Kidney epithelial cell (primary cell): ENCODE results near the gene PHLPP2. TPM values are rescaled to one million over a fixed set of nuclear protein-coding genes. Genes with fewer than 3 reads are reported as not detected.

Source experiments
- DNase-seq: peaks from one replicate; pipeline ENCODE4 v3.0.0-alpha.2; 2010; ENCODE audit warnings: low read depth
- H3K27me3 ChIP-seq: 2 replicates; pipeline ENCODE4 v1.6.0; 2011; ENCODE audit warnings: low read length; ENCODE audit not compliant: control insufficient read depth, insufficient read depth
- H3K36me3 ChIP-seq: 2 replicates; pipeline ENCODE4 v1.5.1; 2011; ENCODE audit warnings: low read length; ENCODE audit not compliant: control insufficient read depth, insufficient read depth
- H3K4me3 ChIP-seq: 2 replicates; pipeline ENCODE4 v1.5.1; 2011; ENCODE audit warnings: low read depth, mild to moderate bottlenecking, control low read depth, low read length
- total RNA-seq: library from RNA; depleted of rRNA; stranded (reverse); fragments of >200 nt; gene quantifications from 2 replicates; pipeline ENCODE4 v1.2.3, GENCODE V29; 2015
- TF ChIP-seq, protein P1 (sequence below): IDR thresholded peaks from 2 replicates; pipeline ENCODE4 v1.5.1; 2011; ENCODE audit warnings: mild to moderate bottlenecking, moderate library complexity, low read length, control low read depth, inconsistent platforms; ENCODE audit not compliant: insufficient read depth, poor library complexity, severe bottlenecking

PHLPP2 gene
- total RNA-seq, 1 donor from 2014 or later: 7.1 TPM

DNA sequence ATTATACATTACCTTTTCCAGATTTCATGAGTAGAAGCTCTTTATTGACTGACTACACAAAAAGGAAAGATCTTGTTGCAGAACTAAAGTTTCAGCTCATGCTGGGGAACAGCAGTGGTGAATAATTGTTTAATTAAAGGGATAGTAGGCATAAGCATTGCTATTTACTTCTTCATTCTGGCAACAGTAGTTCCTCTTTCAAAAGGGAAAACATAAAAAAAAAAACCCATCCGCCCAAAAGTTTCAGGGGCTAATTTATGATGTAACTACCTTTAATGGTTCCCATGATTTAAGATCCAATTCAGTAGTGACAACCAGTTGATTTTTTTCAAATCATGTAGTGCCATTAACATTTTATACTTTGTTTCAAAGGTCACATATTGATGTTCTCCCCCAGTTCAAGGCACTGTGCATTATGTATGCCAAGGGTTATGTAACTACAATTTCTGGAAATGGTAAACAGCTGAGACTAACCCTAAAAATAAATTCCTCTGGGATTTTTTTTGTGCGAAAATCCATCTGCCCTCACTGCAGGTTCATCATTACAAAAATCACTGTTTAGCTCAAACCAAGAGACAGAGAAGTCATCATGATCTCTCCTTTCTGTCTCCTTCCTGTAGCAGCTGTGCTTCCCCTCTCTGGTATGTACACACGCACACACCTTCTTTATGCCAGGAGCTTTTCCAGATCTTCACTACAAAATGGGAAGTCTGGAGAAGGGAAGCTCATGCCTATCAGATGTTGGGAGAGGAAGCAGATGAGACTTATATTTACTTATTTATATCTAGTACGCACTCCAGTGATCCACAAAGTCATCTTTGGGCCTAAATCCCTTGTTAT, 2.2 kb upstream of the PHLPP2 start:
- peaks cover 2% of the 10 kb centered on the region for H3K27me3 ChIP-seq
- TF ChIP-seq, protein P1, sequence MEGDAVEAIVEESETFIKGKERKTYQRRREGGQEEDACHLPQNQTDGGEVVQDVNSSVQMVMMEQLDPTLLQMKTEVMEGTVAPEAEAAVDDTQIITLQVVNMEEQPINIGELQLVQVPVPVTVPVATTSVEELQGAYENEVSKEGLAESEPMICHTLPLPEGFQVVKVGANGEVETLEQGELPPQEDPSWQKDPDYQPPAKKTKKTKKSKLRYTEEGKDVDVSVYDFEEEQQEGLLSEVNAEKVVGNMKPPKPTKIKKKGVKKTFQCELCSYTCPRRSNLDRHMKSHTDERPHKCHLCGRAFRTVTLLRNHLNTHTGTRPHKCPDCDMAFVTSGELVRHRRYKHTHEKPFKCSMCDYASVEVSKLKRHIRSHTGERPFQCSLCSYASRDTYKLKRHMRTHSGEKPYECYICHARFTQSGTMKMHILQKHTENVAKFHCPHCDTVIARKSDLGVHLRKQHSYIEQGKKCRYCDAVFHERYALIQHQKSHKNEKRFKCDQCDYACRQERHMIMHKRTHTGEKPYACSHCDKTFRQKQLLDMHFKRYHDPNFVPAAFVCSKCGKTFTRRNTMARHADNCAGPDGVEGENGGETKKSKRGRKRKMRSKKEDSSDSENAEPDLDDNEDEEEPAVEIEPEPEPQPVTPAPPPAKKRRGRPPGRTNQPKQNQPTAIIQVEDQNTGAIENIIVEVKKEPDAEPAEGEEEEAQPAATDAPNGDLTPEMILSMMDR: no peak
- H3K4me3 ChIP-seq: no peak overlapping the region
- H3K36me3 ChIP-seq: no peaks in the 10 kb centered on the region
- no peak for DNase-seq

DNA sequence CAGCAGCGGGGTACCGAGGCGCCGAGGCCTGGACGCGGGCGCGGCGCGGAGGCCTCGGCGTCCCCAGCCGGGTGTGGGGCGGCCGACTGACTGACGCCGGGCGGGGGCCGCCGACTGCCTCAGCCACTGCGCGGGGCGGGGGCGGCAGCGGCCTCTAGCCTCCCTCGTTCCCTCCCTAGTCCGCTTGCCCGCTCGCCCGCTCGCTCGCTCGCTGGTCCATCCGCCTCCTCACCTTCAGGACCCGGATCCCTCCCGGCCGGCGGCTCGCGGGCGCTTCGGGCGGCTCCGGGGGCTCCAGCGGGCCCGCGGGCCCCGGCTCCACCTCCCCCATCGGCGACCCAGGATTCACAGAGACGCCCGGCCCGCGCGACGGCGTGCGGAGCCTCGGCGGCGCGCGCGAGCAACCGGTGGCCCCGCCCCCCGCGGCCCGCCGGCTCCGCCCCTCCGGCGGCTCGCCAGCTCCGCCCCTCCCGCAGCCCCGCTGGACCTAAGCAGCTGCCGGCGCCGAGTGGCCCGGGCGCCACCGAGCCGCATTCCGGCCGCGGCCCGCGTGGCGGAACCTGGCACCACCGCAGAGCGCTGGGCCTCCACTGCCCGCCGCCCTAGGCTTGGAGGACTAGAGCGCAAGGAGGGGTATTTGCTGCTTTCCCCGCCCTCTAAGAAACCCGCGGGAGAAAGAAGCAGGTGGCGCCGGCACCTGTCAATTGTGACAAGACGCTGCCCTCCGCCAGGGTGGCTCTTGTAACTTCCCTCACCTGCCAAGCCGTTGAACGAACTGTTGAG, 773 bp downstream of the PHLPP2 start:
- H3K27me3 ChIP-seq: peaks cover 2% of the 10 kb centered on the region
- no peaks in the 10 kb centered on the region for H3K36me3 ChIP-seq
- TF ChIP-seq, protein P1: no peak
- H3K4me3 ChIP-seq: peak overlapping the region; percentile 52
- no peak for DNase-seq

DNA sequence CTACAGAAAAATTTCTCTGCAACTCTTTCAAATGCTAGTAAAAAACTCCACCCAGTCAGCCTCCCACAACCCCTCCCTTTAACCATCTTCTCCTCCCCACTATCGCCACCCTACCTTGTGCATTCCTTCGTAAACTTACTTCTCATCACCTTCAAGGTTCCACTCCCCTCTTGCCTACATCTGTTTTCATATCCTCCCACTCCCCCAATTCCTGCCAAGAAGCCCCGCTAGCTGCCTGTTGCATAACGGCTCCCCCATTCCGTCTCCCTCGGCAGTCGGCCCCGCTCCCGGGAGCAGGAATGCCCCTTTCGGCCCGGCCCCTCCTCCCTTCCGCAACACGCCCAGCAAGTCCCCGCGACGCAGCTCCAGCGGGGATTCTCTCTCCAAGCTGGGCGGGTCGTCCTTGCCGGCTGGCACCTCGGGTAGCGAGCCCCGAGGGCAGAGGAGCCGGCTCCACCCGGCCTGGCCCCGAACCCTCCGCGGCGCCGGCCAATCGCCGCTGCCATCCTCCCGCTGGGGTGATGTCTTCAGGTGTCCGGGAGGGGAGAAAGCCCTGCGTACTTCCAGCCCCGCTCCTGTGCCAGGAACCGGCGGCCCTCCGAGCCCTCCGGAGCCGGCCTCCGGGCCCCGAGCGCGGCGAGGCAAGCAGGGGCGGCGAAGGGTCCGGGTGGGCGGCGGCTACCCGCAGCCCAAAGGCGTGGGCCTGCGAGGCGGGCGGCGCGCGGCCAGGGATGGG, 1.5 kb downstream of the PHLPP2 start:
- Histone ChIP-seq H3K4me3 (peak overlapping the region; percentile 52), H3K36me3 (no peaks in the 10 kb centered on the region), H3K27me3 (peaks cover 2% of the 10 kb centered on the region)
- TF ChIP-seq, protein P1: no peak
- DNase-seq: peak; percentile 28

DNA sequence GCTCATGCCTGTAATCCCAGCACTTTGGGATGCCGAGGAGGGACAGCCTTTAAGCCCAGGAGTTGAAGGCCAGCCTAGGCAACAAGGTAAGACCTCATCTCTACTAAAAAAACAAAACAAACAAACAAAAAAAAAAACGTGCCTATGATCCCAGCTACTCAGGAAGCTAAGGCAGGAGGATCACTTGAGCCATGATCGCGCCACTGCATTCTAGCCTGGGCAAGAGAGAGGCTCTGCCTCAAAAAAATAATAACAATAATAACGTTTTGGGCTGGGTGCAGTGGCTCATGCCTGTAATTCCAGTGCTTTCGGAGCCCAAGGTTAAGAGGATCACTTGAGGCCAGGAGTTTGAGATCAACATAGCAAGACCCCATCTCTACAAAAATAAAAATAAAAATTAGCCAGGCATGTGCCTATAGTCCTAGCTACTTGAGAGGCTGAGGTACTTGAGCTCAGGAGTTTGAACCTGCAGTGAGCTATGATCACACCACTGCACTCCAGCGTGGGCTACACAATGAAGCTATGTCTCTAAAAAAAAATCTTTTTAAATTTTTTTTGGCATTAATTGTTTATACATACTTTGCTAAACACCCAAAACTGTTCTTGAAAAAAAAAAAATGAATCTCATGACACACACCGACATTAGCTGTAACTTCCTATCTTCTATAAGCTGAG, 3.3 kb downstream of the PHLPP2 start:
- TF ChIP-seq, protein P1: no peak
- Histone ChIP-seq H3K36me3 (no peaks in the 10 kb centered on the region), H3K27me3 (peaks cover 2% of the 10 kb centered on the region), H3K4me3 (no peak overlapping the region)
- DNase-seq: no peak

DNA sequence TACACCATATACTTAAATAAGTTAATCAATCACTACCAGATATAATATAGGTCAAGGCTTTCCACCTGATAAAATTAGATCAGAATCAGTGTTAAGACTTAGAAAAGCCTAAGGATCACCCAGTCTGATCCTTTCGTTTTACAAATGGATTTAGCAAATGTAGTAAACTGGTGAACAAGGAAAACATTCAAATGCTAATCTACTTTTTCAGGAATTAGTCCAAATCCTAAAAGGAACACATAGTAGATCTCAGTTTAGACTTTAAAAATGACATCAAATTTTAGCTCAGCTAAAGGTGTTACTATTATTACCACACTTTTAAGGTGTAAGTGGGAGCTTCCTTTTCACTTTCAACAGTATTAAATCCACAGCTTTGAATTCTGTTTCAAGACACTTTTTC, 12.0 kb downstream of the PHLPP2 start:
- Histone ChIP-seq H3K36me3 (no peaks in the 10 kb centered on the region), H3K4me3 (no peak overlapping the region), H3K27me3 (no peaks in the 10 kb centered on the region)
- TF ChIP-seq, protein P1: no peak
- DNase-seq: no peak
